Hepatocyte (in vitro differentiated cells): ENCODE results near the gene TMEM108.

Source experiments
- EZH2 ChIP-seq: fragments of 200-600 bp; sonication (generic); IDR thresholded peaks from 2 replicates; pipeline ENCODE4 v1.6.1; 2016; ENCODE audit warnings: antibody characterized with exemption, mild to moderate bottlenecking, borderline replicate concordance
- EZH2phosphoT487 ChIP-seq: fragments of 200-600 bp; sonication (generic); IDR thresholded peaks from one replicate; pipeline ENCODE4 v1.6.1; 2018; ENCODE audit warnings: antibody characterized with exemption, mild to moderate bottlenecking, low read depth, moderate library complexity; ENCODE audit not compliant: unreplicated experiment, severe bottlenecking
- TF ChIP-seq, protein P1 (sequence below): fragments of 200-600 bp; sonication (generic); IDR thresholded peaks from 2 replicates; pipeline ENCODE4 v1.5.1; 2016; ENCODE audit warnings: antibody characterized with exemption, mild to moderate bottlenecking; ENCODE audit not compliant: poor library complexity

DNA sequence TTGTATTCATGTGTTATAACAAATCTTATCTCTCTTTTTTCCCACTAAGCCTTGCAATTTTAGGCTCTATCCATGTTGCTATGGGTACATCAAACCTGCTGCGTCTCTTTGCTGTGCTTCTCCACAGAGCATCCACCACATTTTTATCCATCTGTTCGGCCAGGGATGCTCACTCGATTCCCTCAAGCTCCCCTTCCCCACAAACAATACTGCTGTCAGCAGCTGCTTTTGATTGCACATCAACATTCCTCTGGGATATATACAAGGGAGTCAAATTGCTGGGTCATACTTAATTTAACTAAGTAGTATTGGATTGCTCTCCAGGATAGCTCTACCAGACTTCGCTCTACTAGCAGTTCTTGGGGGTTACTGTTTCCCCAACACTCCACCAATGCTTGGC lies 36.8 kb downstream of the TMEM108 start:
- TF ChIP-seq, protein P1, sequence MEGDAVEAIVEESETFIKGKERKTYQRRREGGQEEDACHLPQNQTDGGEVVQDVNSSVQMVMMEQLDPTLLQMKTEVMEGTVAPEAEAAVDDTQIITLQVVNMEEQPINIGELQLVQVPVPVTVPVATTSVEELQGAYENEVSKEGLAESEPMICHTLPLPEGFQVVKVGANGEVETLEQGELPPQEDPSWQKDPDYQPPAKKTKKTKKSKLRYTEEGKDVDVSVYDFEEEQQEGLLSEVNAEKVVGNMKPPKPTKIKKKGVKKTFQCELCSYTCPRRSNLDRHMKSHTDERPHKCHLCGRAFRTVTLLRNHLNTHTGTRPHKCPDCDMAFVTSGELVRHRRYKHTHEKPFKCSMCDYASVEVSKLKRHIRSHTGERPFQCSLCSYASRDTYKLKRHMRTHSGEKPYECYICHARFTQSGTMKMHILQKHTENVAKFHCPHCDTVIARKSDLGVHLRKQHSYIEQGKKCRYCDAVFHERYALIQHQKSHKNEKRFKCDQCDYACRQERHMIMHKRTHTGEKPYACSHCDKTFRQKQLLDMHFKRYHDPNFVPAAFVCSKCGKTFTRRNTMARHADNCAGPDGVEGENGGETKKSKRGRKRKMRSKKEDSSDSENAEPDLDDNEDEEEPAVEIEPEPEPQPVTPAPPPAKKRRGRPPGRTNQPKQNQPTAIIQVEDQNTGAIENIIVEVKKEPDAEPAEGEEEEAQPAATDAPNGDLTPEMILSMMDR: no peak
- TF ChIP-seq EZH2 (no peak), EZH2phosphoT487 (no peak)
